Gastroesophageal sphincter (tissue), 3 donors: ENCODE results near the gene SLC5A11.

Experiments
- EP300 ChIP-seq: sonication (generic); formaldehyde crosslinking; IDR thresholded peaks from one replicate; pipeline ENCODE4 v1.6.1; 2017; ENCODE audit warnings: antibody characterized with exemption, mild to moderate bottlenecking
- POLR2A ChIP-seq, 2 donors: fragments of 450-650 bp; IDR thresholded peaks; one replicate each; pipeline ENCODE4 v1.6.1; 2017; ENCODE audit warnings: antibody characterized with exemption in 2 of 2, mild to moderate bottlenecking in 2 of 2, moderate library complexity in 1 of 2
- TF ChIP-seq, protein P1 (sequence below), 4 experiments: fragments of 200-600 bp in 2 of 4; fragments of 450-650 bp in 2 of 4; sonication (generic) in 1 of 4; IDR thresholded peaks; one replicate each; pipeline ENCODE4 v1.5.1; 2017 to 2019; ENCODE audit warnings: antibody characterized with exemption in 4 of 4, mild to moderate bottlenecking in 2 of 4, moderate library complexity in 2 of 4

DNA sequence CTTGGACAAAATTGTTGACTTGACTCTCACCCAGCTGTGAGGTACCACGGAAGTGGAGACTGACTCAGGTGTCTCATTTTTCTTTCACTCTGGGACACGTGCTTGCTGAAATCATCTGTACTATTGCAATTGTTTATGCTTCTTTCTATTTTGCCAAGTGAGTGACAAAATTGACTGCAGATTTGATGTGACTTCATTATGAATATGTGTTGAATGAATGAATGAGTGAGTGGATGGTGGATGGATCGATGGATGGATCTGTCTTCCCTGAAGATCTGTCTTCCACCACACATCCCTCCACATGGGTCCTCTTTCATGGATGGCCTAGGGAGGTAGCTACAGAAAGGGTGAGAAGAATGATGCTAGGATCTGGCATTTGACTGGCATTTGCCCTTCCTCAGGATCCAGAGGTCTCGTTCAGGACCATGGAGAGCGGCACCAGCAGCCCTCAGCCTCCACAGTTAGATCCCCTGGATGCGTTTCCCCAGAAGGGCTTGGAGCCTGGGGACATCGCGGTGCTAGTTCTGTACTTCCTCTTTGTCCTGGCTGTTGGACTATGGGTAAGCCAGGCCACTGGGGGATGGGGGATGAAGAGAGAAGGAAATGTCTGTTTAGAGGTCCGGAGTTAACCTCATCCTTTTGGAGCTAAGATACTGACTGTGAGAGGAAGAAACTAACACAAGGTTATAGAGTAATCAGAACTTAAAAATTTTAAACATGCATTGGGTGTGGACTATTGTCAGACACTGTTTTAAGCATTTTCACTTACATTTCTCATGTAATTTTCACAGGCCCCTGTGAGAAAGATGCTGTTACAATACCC is 12.7 kb downstream of the SLC5A11 start:
- TF ChIP-seq, protein P1, sequence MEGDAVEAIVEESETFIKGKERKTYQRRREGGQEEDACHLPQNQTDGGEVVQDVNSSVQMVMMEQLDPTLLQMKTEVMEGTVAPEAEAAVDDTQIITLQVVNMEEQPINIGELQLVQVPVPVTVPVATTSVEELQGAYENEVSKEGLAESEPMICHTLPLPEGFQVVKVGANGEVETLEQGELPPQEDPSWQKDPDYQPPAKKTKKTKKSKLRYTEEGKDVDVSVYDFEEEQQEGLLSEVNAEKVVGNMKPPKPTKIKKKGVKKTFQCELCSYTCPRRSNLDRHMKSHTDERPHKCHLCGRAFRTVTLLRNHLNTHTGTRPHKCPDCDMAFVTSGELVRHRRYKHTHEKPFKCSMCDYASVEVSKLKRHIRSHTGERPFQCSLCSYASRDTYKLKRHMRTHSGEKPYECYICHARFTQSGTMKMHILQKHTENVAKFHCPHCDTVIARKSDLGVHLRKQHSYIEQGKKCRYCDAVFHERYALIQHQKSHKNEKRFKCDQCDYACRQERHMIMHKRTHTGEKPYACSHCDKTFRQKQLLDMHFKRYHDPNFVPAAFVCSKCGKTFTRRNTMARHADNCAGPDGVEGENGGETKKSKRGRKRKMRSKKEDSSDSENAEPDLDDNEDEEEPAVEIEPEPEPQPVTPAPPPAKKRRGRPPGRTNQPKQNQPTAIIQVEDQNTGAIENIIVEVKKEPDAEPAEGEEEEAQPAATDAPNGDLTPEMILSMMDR (IDR thresholded peaks at IDR 0.05): no peak
- no peak for TF ChIP-seq EP300
- no peak for TF ChIP-seq POLR2A (IDR thresholded peaks at IDR 0.05)
